ENCODE results near the gene SCYGR7. TPM values are rescaled to one million over a fixed set of nuclear protein-coding genes. Genes with fewer than 3 reads are reported as not detected.

Gene SCYGR7
- total RNA-seq, result not detected in 2 replicates

GRCh38 chr2:227728035-227728434 is at the start of gene SCYGR7:
Gene SCYGR7, plus strand, starts transcription at chr2:227728335. Its CDS starts 0 bp downstream, at chr2:227728335.

GRCh38 chr2:227717687-227718567 is 10.2 kb upstream of the SCYGR7 start, which contains the start of gene SLC19A3:
Gene SLC19A3, minus strand, starts transcription at chr2:227718028. Its CDS starts 15,710 bp downstream, at chr2:227702318.

GRCh38 chr2:227724394-227725039 is 3.6 kb upstream of the SCYGR7 start, which contains the start of gene SCYGR6:
Gene SCYGR6, minus strand, starts transcription at chr2:227724757. Its CDS starts 0 bp downstream, at chr2:227724757.

GRCh38 chr2:227745594-227745993 is 17.5 kb downstream of the SCYGR7 start, which contains the start of gene SCYGR8:
Gene SCYGR8, plus strand, starts transcription at chr2:227745894. Its CDS starts 0 bp downstream, at chr2:227745894.

Other genes with a start within 250 kb of the SCYGR7 start
- not detected in 2 replicates for gene SCYGR2, start 129.4 kb upstream of the SCYGR7 start, total RNA-seq
- not detected in 2 replicates for gene SCYGR3, start 113.5 kb upstream of the SCYGR7 start, total RNA-seq
- gene SCYGR4, start 110.8 kb upstream of the SCYGR7 start, total RNA-seq, result not detected in 2 replicates
- not detected in 2 replicates for gene SCYGR5, start 61.5 kb upstream of the SCYGR7 start, total RNA-seq
- 0.09 and 0.19 TPM in 2 replicates for gene SLC19A3, start 10.3 kb upstream of the SCYGR7 start, total RNA-seq
- gene SCYGR6, start 3.6 kb upstream of the SCYGR7 start, total RNA-seq, result not detected in 2 replicates
- not detected in 2 replicates for gene SCYGR8, start 17.6 kb downstream of the SCYGR7 start, total RNA-seq
- 0.81 and 2.1 TPM in 2 replicates for gene CCL20, start 85.5 kb downstream of the SCYGR7 start, total RNA-seq
- 6.6 and 15.2 TPM in 2 replicates for gene DAW1, start 143.3 kb downstream of the SCYGR7 start, total RNA-seq

Measured in endothelial cell of coronary artery (primary cell).